AG04450 (cell line): ENCODE data around the gene EIF4G1. TPM values are rescaled to one million over a fixed set of nuclear protein-coding genes. Genes with fewer than 3 reads are reported as not detected.

Experiments used
- CTCF ChIA-PET: fragments of 300-600, 350-600 bp; formaldehyde crosslinking; extraction: SDS; loops from one replicate; lab custom pipeline; 2022; ENCODE audit warnings: antibody characterized with exemption, inconsistent platforms; lab: Charles Lee
- POLR2A ChIA-PET: fragments of 350-600 bp; formaldehyde crosslinking; extraction: SDS; loops from one replicate; lab custom pipeline; 2021; ENCODE audit warnings: antibody characterized with exemption, inconsistent platforms; lab: Yijun Ruan, JAX
- DNase-seq: peaks from one replicate; pipeline ENCODE4 v3.0.0-alpha.2; 2011; ENCODE audit warnings: low read depth, low spot score
- H3K27ac ChIP-seq: one replicate; pipeline ENCODE4 v1.5.1; 2012; ENCODE audit warnings: low read depth, low read length, control low read depth
- H3K27me3 ChIP-seq: one replicate; pipeline ENCODE4 v1.6.0; 2012; ENCODE audit warnings: low read length; ENCODE audit not compliant: control insufficient read depth, insufficient read depth
- H3K4me3 ChIP-seq: 2 replicates; pipeline ENCODE4 v1.5.1; 2011; ENCODE audit warnings: mild to moderate bottlenecking, low read depth, low read length, control low read depth
- H3K9me3 ChIP-seq: 2 replicates; pipeline ENCODE4 v1.5.1; 2012; ENCODE audit warnings: low read length; ENCODE audit not compliant: control insufficient read depth, insufficient read depth
- CTCF ChIP-seq: IDR thresholded peaks from 2 replicates; pipeline ENCODE4 v1.5.1; 2011; ENCODE audit warnings: low read depth, low read length, control low read depth, inconsistent platforms
- polyA plus RNA-seq: library from polyadenylated mRNA; depleted of rRNA; stranded (reverse); fragments of >200 nt; gene quantifications from 2 replicates; pipeline ENCODE4 v1.2.3, GENCODE V29; 2011

The EIF4G1 gene
- polyA plus RNA-seq, 1 experiment: 191 TPM

DNA sequence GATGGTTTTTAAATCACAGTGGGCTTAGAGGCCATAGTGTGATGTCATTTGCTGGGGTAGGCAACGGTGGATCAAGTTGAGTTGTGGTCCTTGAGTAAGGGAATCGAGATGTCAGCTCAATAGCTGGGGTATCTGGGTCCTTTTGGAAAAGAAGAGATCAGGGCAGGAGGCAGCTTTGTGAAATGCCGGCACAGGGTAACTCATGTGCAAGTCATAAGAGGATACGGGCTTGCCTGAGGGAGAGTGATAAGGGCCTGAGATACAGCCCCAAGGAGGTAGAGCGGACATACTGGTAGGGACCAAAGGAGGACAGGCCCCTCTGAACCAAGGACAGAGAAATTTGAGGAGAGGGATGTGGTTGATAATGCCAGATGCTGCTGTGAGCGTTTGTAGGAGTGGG is 18.8 kb downstream of the EIF4G1 start:
- no peak for DNase-seq
- POLR2A ChIA-PET: no interaction called here
- CTCF ChIA-PET: no interaction called here
- H3K9me3 ChIP-seq: no peaks in the 10 kb centered on the region
- no peaks in the 10 kb centered on the region for H3K27me3 ChIP-seq
- peak overlapping the region; percentile 94 for H3K27ac ChIP-seq
- TF ChIP-seq CTCF: no peak
- H3K4me3 ChIP-seq: no peak overlapping the region

GRCh38 chr3:184333700-184334099 is 19.3 kb downstream of the EIF4G1 start:
- TF ChIP-seq CTCF: no peak
- H3K27me3 ChIP-seq: no peaks in the 10 kb centered on the region
- peak overlapping the region; percentile 34 for H3K27ac ChIP-seq
- POLR2A ChIA-PET: interaction anchor here (1.0 kb wide), 1 partner anchor 14 kb away, joined by 3 read pairs; no protein-coding TSS in a partner anchor
- H3K9me3 ChIP-seq: no peaks in the 10 kb centered on the region; the same call in 1 of the 2 replicates
- H3K4me3 ChIP-seq: no peak overlapping the region
- CTCF ChIA-PET: no interaction called here
- DNase-seq: no peak

- DNase-seq: no peak
- ChIA-PET CTCF (no interaction called here), POLR2A (interaction anchor here (1.0 kb wide), 1 partner anchor 14 kb away, joined by 3 read pairs; no protein-coding TSS in a partner anchor)
- Histone ChIP-seq H3K27me3 (no peaks in the 10 kb centered on the region), H3K9me3 (no peaks in the 10 kb centered on the region; the same call in 1 of the 2 replicates), H3K27ac (peak overlapping the region; percentile 92), H3K4me3 (no peak overlapping the region)
- TF ChIP-seq CTCF: no peak
Measured at GRCh38 chr3:184334470-184335158, 20.2 kb downstream of the EIF4G1 start.

- peak overlapping the region; percentile 69 for H3K4me3 ChIP-seq
- POLR2A ChIA-PET: interaction anchor here (0.6 to 0.7 kb wide), 2 partner anchors 15 to 22 kb away, joined by 3 read pairs; no protein-coding TSS in a partner anchor
- CTCF ChIA-PET: no interaction called here
- H3K27me3 ChIP-seq: no peaks in the 10 kb centered on the region
- H3K27ac ChIP-seq: peak overlapping the region; percentile 92
- no peaks in the 10 kb centered on the region; the same call in 1 of the 2 replicates for H3K9me3 ChIP-seq
- no peak for DNase-seq
- TF ChIP-seq CTCF: no peak
Measured at GRCh38 chr3:184335291-184335660, 20.9 kb downstream of the EIF4G1 start.
